GM04503 (cell line): ENCODE results near the gene HABP2.

Experiments used
- DNase-seq: peaks from one replicate; pipeline ENCODE4 v3.0.0-alpha.2; 2012; ENCODE audit warnings: low read depth

The HABP2 gene

GRCh38 chr10:113527211-113527906 lies 25.5 kb upstream of the HABP2 start:
- DNase-seq, result peak; percentile 27

- no peak for DNase-seq
These were observed 24.0 kb upstream of the HABP2 start for GRCh38 chr10:113528876-113529275.

- no peak for DNase-seq
These were observed 23.3 kb upstream of the HABP2 start for GRCh38 chr10:113529575-113529974.

GRCh38 chr10:113530476-113530875 lies 22.4 kb upstream of the HABP2 start:
- DNase-seq, result no peak

- DNase-seq, result no peak
These were observed 20.1 kb upstream of the HABP2 start for GRCh38 chr10:113532724-113533123.

GRCh38 chr10:113533801-113534200 lies 19.1 kb upstream of the HABP2 start:
- DNase-seq, result no peak

GRCh38 chr10:113534423-113534822 lies 18.4 kb upstream of the HABP2 start:
- DNase-seq, result no peak

- no peak for DNase-seq
These were observed 15.2 kb upstream of the HABP2 start for GRCh38 chr10:113537672-113538071.

- DNase-seq, result no peak
These were observed 14.7 kb upstream of the HABP2 start for GRCh38 chr10:113538151-113538550.

- DNase-seq, result peak; percentile 42
These were observed 13.1 kb upstream of the HABP2 start for GRCh38 chr10:113539789-113540188.

- peak; percentile 32 for DNase-seq
These were observed 11.9 kb upstream of the HABP2 start for GRCh38 chr10:113540845-113541548.

GRCh38 chr10:113541549-113541927 lies 11.3 kb upstream of the HABP2 start:
- DNase-seq, result no peak

GRCh38 chr10:113543107-113543955 lies 9.5 kb upstream of the HABP2 start:
- DNase-seq, result no peak

GRCh38 chr10:113544392-113544791 lies 8.5 kb upstream of the HABP2 start:
- DNase-seq, result no peak

GRCh38 chr10:113547426-113547825 lies 5.4 kb upstream of the HABP2 start:
- DNase-seq, result no peak

- no peak for DNase-seq
These were observed 3.0 kb upstream of the HABP2 start for GRCh38 chr10:113549856-113550255.

- DNase-seq, result no peak
These were observed 2.5 kb upstream of the HABP2 start for GRCh38 chr10:113550365-113550764.

- DNase-seq, result no peak
These were observed 839 bp upstream of the HABP2 start for GRCh38 chr10:113552014-113552413.

GRCh38 chr10:113553149-113553548 lies 296 bp downstream of the HABP2 start:
- no peak for DNase-seq

- no peak for DNase-seq
These were observed 1.4 kb downstream of the HABP2 start for GRCh38 chr10:113554214-113554613.

GRCh38 chr10:113555245-113555644 lies 2.4 kb downstream of the HABP2 start:
- DNase-seq, result no peak

GRCh38 chr10:113555751-113556150 lies 2.9 kb downstream of the HABP2 start:
- no peak for DNase-seq

GRCh38 chr10:113557424-113557862 lies 4.6 kb downstream of the HABP2 start:
- no peak for DNase-seq
